Activated CD4-positive, alpha-beta memory T cell treated with anti-CD3 and anti-CD28 coated beads, Interleukin-2, amount 10 ng/mL, durations not matched to agents 7 days and 5 days (primary cell): ENCODE results near the gene SERPINE1. TPM values are rescaled to one million over a fixed set of nuclear protein-coding genes. Genes with fewer than 3 reads are reported as not detected.

ENCODE experiments used
- CTCF ChIA-PET: fragments of 350-600 bp; sonication (Branson Sonifier 250); formaldehyde crosslinking; loops from one replicate; lab custom pipeline; 2021; ENCODE audit warnings: antibody characterized with exemption, inconsistent platforms; lab: Charles Lee
- POLR2A ChIA-PET: fragments of 350-600 bp; sonication (Branson Sonifier 250); formaldehyde crosslinking; loops from one replicate; lab custom pipeline; 2021; ENCODE audit warnings: antibody characterized with exemption; lab: Charles Lee
- DNase-seq: peaks from one replicate; pipeline ENCODE4 v3.0.0-alpha.2; 2020
- H3K27ac Mint-ChIP-seq: one replicate; pipeline ENCODE4 v1.8.0; 2021; ENCODE audit warnings: mild to moderate bottlenecking, mixed read lengths
- H3K27me3 Mint-ChIP-seq: one replicate; pipeline ENCODE4 v1.8.0; 2021; ENCODE audit warnings: mixed read lengths
- H3K36me3 Mint-ChIP-seq: one replicate; pipeline ENCODE4 v1.8.0; 2021; ENCODE audit warnings: low read depth, mixed read lengths
- H3K4me1 Mint-ChIP-seq: one replicate; pipeline ENCODE4 v1.8.0; 2021; ENCODE audit warnings: mixed read lengths
- H3K4me3 Mint-ChIP-seq: one replicate; pipeline ENCODE4 v1.8.0; 2021; ENCODE audit warnings: mild to moderate bottlenecking, mixed read lengths
- H3K9me3 Mint-ChIP-seq: one replicate; pipeline ENCODE4 v1.8.0; 2021; ENCODE audit warnings: mixed read lengths
- total RNA-seq, 2 experiments: library from RNA; stranded (reverse); gene quantifications; one replicate each; pipeline ENCODE4 v1.2.3, GENCODE V29; 2021

SERPINE1 gene
- total RNA-seq, 2 experiments from 2014 or later: 0.23 to 0.28 TPM

DNA sequence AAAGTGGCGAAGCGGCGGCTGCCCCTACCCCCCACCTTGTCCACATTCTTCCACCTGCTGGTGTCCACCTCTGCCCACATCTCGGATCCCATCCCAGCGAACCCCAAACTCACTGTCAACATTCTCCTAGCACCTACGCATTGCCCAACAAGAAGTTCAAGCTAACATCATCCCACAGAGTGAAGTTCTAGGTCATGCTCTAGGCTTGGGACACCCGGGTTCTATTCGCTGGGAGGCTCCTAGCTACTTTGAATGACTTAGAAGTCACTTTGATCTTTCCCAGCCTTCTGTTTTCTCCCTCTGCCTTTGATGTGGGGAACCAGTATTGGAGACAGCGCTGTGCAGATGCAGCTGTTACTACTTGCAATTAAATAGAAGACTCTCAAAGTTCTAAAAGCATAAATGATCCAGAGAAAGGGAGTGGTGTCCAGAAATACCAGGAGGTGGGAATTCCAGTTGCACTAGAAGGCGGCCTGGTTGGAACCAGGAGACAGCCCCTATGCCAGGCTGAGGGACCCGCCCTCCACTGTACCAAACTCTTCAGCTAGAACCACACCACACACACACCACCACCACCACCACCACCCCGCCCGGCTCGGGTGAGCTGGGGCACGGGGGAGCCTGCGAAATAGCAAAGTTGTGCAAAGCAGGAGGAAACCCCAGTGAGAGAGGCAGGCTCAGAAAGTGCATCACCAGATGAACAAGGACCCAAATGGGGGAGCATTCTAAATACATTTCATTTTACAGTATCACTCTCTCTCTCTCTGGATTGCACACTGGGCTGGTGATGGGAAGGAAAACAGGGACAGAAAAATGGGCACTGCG lies 43.9 kb downstream of the SERPINE1 start:
- H3K4me1 Mint-ChIP-seq: peaks cover 59% of the 10 kb centered on the region
- no peak for DNase-seq
- POLR2A ChIA-PET: interaction anchor here (1.0 to 1.4 kb wide), 2 partner anchors 11 to 15 kb away, joined by 3 read pairs; no protein-coding TSS in a partner anchor

GRCh38 chr7:101171442-101171837 lies 44.5 kb downstream of the SERPINE1 start:
- POLR2A ChIA-PET: interaction anchor here (0.6 to 1.0 kb wide), 2 partner anchors 14 to 81 kb away, joined by 3 read pairs; no protein-coding TSS in a partner anchor
- peaks cover 54% of the 10 kb centered on the region for H3K4me1 Mint-ChIP-seq
- H3K27me3 Mint-ChIP-seq: peaks cover 89% of the 10 kb centered on the region
- no peak overlapping the region for H3K27ac Mint-ChIP-seq
- no peak overlapping the region for H3K4me3 Mint-ChIP-seq
- DNase-seq: no peak
- peaks cover 3% of the 10 kb centered on the region for H3K36me3 Mint-ChIP-seq
- CTCF ChIA-PET: interaction anchor here (0.7 to 2.8 kb wide), 5 partner anchors 14 to 111 kb away, joined by 4 to 50 read pairs (median 4); no protein-coding TSS in a partner anchor
- no peaks in the 10 kb centered on the region for H3K9me3 Mint-ChIP-seq

More for the DNA sequence above, 43.9 kb downstream of the SERPINE1 start:
- Mint-ChIP-seq H3K36me3 (peaks cover 3% of the 10 kb centered on the region), H3K4me3 (no peak overlapping the region), H3K9me3 (no peaks in the 10 kb centered on the region), H3K27ac (no peak overlapping the region), H3K27me3 (peaks cover 89% of the 10 kb centered on the region)
- CTCF ChIA-PET: interaction anchor here (1.1 to 2.8 kb wide), 5 partner anchors 13 to 111 kb away, joined by 4 to 50 read pairs (median 4); no protein-coding TSS in a partner anchor

DNA sequence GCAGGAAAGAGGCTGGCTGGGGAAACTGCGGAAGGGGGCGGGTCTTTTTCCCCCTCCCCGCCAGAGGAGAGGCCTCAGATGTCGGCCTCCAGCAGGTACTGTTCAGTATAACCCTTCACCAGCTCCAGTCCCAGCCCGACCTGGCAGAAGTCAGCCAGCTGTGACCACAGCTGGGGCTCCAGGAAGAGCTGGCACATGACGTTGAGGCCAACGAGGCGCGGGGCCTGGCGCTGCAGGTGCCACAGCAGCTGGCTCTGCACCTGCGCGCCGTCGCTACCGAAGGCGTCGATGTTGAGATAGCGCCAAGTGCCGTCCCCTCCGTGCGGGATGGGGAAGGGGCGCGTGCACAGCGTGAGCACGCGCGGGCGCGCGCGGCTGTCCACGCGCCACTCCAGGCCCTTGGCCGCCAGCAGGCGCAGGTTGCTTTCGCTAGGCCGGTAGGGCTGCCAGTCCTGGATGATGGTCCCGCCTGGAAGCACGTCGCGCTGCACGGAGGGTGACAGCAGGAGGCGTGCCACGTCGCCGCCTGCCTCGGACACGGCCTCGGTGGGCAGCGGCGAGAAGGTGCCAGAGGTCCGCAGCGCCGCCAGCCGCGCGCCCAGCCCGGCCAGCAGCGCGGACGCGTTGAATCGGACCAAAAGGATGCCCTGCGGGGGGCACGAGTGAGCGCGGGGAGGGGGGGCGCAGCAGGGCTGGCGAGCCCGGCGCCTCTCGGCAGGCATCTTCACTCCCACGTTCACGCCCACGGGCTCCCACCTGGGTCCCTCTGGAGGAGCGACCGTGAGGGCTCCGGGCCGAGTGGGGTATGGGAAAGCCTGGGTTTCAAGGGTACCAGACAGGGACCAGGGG lies 45.3 kb downstream of the SERPINE1 start:
- Mint-ChIP-seq H3K36me3 (peaks cover 3% of the 10 kb centered on the region), H3K27me3 (peaks cover 91% of the 10 kb centered on the region), H3K27ac (no peak overlapping the region), H3K4me3 (no peak overlapping the region), H3K4me1 (peaks cover 49% of the 10 kb centered on the region), H3K9me3 (no peaks in the 10 kb centered on the region)
- ChIA-PET CTCF (interaction anchor here (0.7 to 2.8 kb wide), 4 partner anchors 20 to 111 kb away, joined by 4 to 50 read pairs (median 16); no protein-coding TSS in a partner anchor), POLR2A (interaction anchor here (0.6 kb wide), 1 partner anchor 80 kb away, joined by 3 read pairs; no protein-coding TSS in a partner anchor)
- no peak for DNase-seq

GRCh38 chr7:101172854-101173751 lies 46.2 kb downstream of the SERPINE1 start:
- no peak for DNase-seq
- CTCF ChIA-PET: interaction anchor here (0.6 to 2.8 kb wide), 11 partner anchors 8 to 143 kb away, joined by 3 to 29 read pairs (median 5); partner anchors contain the start of genes FIS1, VGF and ZNHIT1
- peaks cover 3% of the 10 kb centered on the region for H3K36me3 Mint-ChIP-seq
- peak overlapping the region; percentile 13 for H3K4me3 Mint-ChIP-seq
- POLR2A ChIA-PET: interaction anchor here (0.8 to 1.5 kb wide), 5 partner anchors 8 to 88 kb away, joined by 3 to 4 read pairs (median 3); partner anchors contain the start of genes TRIM56 and VGF
- H3K27ac Mint-ChIP-seq: no peak overlapping the region
- H3K4me1 Mint-ChIP-seq: peaks cover 47% of the 10 kb centered on the region
- peaks cover 91% of the 10 kb centered on the region for H3K27me3 Mint-ChIP-seq
- H3K9me3 Mint-ChIP-seq: no peaks in the 10 kb centered on the region

DNA sequence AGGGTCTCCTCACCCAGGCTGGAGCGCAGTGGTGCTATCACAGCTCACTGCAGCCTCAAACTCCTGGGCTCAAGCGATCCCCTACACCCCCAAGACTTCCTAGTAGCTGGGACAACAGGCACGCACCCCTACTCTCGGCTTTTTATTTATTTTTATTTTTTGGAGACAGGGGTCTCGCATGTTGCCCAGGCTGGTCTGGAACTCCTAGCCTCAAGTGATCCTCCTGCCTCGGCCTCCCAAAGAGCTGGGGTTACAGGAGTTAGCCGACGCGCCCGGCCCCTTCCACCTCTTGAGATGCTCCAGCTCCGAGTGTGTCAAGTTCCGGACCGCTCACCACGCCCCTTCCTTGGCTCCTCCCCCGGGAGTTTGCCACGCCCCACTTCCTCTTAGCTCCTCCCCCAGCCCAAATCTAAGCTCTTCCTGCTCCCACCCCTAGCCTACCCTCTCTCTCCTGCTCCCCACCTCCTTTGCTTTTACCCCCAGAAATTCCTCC lies 46.9 kb downstream of the SERPINE1 start:
- POLR2A ChIA-PET: interaction anchor here (0.8 to 1.5 kb wide), 6 partner anchors 8 to 89 kb away, joined by 3 to 4 read pairs (median 3); partner anchors contain the start of genes TRIM56 and VGF
- H3K4me3 Mint-ChIP-seq: peak overlapping the region; percentile 51
- no peak overlapping the region for H3K27ac Mint-ChIP-seq

DNA sequence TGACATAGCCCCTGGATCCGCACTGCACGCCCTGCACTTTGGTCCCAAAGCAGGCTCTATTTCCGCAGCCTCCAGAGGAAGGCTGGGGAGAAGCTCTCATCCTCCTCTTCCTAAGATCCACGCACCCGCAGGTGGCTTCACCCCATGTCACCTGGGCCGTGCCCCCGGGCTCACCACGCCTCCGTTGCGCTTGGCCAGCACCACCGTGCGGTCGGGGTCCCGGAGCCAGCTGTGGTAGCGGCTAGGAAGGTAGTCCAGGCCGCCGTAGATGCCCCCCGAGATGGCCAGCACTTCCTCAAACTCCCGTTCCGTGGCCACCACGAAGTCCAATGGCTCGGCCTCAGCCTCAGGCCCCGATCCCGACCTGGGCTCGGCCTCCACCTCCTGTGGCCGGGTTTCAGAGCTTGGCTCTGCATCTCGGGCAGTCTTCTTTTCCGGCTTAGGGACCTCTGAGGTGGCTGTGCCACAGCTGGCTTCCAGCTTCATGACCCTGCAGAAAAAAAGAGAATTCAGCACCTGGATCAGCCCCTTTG lies 47.5 kb downstream of the SERPINE1 start:
- Mint-ChIP-seq H3K36me3 (peaks cover 3% of the 10 kb centered on the region), H3K4me1 (peaks cover 39% of the 10 kb centered on the region), H3K9me3 (no peaks in the 10 kb centered on the region), H3K27me3 (peaks cover 87% of the 10 kb centered on the region), H3K27ac (no peak overlapping the region), H3K4me3 (peak overlapping the region; percentile 51)
- ChIA-PET POLR2A (interaction anchor here (0.8 to 1.5 kb wide), 5 partner anchors 9 to 70 kb away, joined by 3 read pairs; partner anchors contain the start of gene VGF), CTCF (interaction anchor here (1.1 to 2.8 kb wide), 9 partner anchors 9 to 108 kb away, joined by 4 to 29 read pairs (median 6); partner anchors contain the start of genes FIS1, VGF and ZNHIT1)
- no peak for DNase-seq

More for the DNA sequence above, 46.9 kb downstream of the SERPINE1 start:
- H3K36me3 Mint-ChIP-seq: peaks cover 3% of the 10 kb centered on the region
- H3K9me3 Mint-ChIP-seq: no peaks in the 10 kb centered on the region
- CTCF ChIA-PET: interaction anchor here (0.6 to 2.8 kb wide), 11 partner anchors 8 to 142 kb away, joined by 3 to 29 read pairs (median 5); partner anchors contain the start of genes FIS1, VGF and ZNHIT1
- peaks cover 42% of the 10 kb centered on the region for H3K4me1 Mint-ChIP-seq
- peaks cover 88% of the 10 kb centered on the region for H3K27me3 Mint-ChIP-seq
- peak; percentile 82 for DNase-seq

DNA sequence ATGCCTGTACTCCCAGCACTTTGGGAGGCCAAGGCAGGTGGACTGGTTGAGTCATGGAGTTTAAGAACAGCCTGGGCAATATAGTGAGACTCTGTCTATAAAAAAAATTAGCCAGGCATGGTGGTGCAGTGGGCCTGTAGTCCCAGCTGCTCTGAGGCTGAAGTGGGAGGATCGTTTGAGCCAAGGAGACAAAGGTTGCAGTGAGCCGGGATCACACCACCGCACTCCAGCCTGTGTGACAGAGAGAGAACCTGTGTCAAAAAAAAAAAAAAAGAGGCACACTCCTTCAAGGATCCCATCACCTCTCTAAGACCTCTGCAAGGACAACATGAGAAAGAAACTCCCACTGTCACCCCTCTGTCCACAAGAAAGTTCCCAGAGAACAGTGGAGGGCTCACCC lies 48.8 kb downstream of the SERPINE1 start:
- DNase-seq: no peak
- no peaks in the 10 kb centered on the region for H3K9me3 Mint-ChIP-seq
- ChIA-PET POLR2A (interaction anchor here (1.5 kb wide), 1 partner anchor 91 kb away, joined by 5 read pairs; the partner anchor contains the start of gene TRIM56), CTCF (interaction anchor here (2.1 to 2.8 kb wide), 2 partner anchors 17 to 31 kb away, joined by 8 to 26 read pairs; no protein-coding TSS in a partner anchor)
- peaks cover 3% of the 10 kb centered on the region for H3K36me3 Mint-ChIP-seq
- peaks cover 83% of the 10 kb centered on the region for H3K27me3 Mint-ChIP-seq
- H3K4me1 Mint-ChIP-seq: peaks cover 29% of the 10 kb centered on the region
- H3K4me3 Mint-ChIP-seq: no peak overlapping the region
- no peak overlapping the region for H3K27ac Mint-ChIP-seq

GRCh38 chr7:101177644-101178043 lies 50.7 kb downstream of the SERPINE1 start:
- Mint-ChIP-seq H3K36me3 (peaks cover 3% of the 10 kb centered on the region), H3K4me1 (peaks cover 15% of the 10 kb centered on the region), H3K27me3 (peaks cover 81% of the 10 kb centered on the region), H3K27ac (no peak overlapping the region), H3K4me3 (no peak overlapping the region), H3K9me3 (no peaks in the 10 kb centered on the region)
- DNase-seq: no peak
- ChIA-PET CTCF (interaction anchor here (1.4 to 2.1 kb wide), 2 partner anchors 15 to 39 kb away, joined by 3 to 8 read pairs; no protein-coding TSS in a partner anchor), POLR2A (no interaction called here)

GRCh38 chr7:101179117-101179516 lies 52.2 kb downstream of the SERPINE1 start:
- Mint-ChIP-seq H3K36me3 (peaks cover under 1% of the 10 kb centered on the region), H3K9me3 (no peaks in the 10 kb centered on the region), H3K4me3 (no peak overlapping the region), H3K4me1 (peaks cover 6% of the 10 kb centered on the region), H3K27me3 (peaks cover 71% of the 10 kb centered on the region), H3K27ac (no peak overlapping the region)
- no peak for DNase-seq
- CTCF ChIA-PET: interaction anchor here (1.3 kb wide), 1 partner anchor 14 kb away, joined by 3 read pairs; no protein-coding TSS in a partner anchor
- POLR2A ChIA-PET: no interaction called here

DNA sequence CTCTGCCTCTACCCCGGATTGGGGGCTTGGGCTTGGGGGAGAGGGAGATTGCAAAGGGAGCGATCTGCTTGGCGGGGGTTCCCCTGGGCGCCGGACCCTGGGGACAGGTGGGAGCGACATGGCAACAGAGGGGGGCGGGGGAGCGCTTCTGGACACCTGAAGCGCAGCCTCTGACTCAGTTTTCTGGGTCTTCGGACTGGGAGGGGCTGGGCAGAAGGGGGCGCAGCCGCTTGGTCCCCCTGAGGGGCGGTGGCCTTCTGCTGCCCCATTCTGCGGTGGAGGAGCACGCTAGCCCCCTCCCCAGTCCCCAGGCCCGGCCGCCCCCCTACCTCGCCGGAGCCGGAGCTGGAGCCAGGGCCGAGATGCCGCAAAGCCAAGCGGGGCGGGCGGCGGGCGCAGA lies 52.8 kb downstream of the SERPINE1 start:
- Mint-ChIP-seq H3K9me3 (no peaks in the 10 kb centered on the region), H3K4me3 (no peak overlapping the region), H3K27me3 (peaks cover 67% of the 10 kb centered on the region), H3K36me3 (no peaks in the 10 kb centered on the region), H3K4me1 (peaks cover 2% of the 10 kb centered on the region), H3K27ac (no peak overlapping the region)
- POLR2A ChIA-PET: no interaction called here
- CTCF ChIA-PET: no interaction called here
- DNase-seq: no peak
